Measurements from ENCODE around the gene CASK. TPM values are rescaled to one million over a fixed set of nuclear protein-coding genes. Genes with fewer than 3 reads are reported as not detected.

Gene CASK
- total RNA-seq, 1 experiment from 2014 or later: 33.5 TPM

GRCh38 chrX:41758401-41758800 lies 165.0 kb downstream of the CASK start:
- Histone ChIP-seq H3K4me3 (ENCODE audit: low read depth, low read length, poor library complexity, severe bottlenecking) (no peak overlapping the region), H3K27ac (ENCODE audit: low read depth, low read length, poor library complexity, severe bottlenecking) (no peak overlapping the region), H3K36me3 (ENCODE audit: insufficient read depth, low read length, poor library complexity, severe bottlenecking) (no peaks in the 10 kb centered on the region), H3K9me3 (ENCODE audit: low read depth, low read length, poor library complexity, severe bottlenecking) (no peaks in the 10 kb centered on the region), H3K27me3 (replicated peaks; ENCODE audit: insufficient read depth, low read depth, low read length, poor library complexity) (no peaks in the 10 kb centered on the region), H3K4me1 (ENCODE audit: insufficient read depth, low read length, poor library complexity, severe bottlenecking) (no peaks in the 10 kb centered on the region)
- POLR2A ChIA-PET (ENCODE audit: low non-redundant PET): no interaction called here
- TF ChIP-seq CTCF (conservative IDR thresholded peaks at IDR 0.05; ENCODE audit: low read depth, low read length): no peak
- TF ChIP-seq EZH2 (IDR thresholded peaks at IDR 0.05; ENCODE audit: borderline replicate concordance, low read depth, low read length, poor library complexity, severe bottlenecking): no peak
- BruUV-seq (replicated peaks): no TSS peak
- CTCF ChIA-PET: interaction anchor here (0.6 kb wide), 1 partner anchor 326 kb away, joined by 4 read pairs; no protein-coding TSS in a partner anchor
- DNase-seq (ENCODE audit: low spot score): no peak
- intact Hi-C loops (cut with micrococcal nuclease; ENCODE audit: unreplicated experiment): no loop called here

GRCh38 chrX:41750716-41751115 lies 172.6 kb downstream of the CASK start:
- CTCF ChIA-PET: no interaction called here
- POLR2A ChIA-PET (ENCODE audit: low non-redundant PET): no interaction called here
- H3K9me3 ChIP-seq (ENCODE audit: low read depth, low read length, poor library complexity, severe bottlenecking): no peaks in the 10 kb centered on the region
- no TSS peak for BruUV-seq (replicated peaks)
- TF ChIP-seq EZH2 (IDR thresholded peaks at IDR 0.05; ENCODE audit: borderline replicate concordance, low read depth, low read length, poor library complexity, severe bottlenecking): no peak
- TF ChIP-seq CTCF (conservative IDR thresholded peaks at IDR 0.05; ENCODE audit: low read depth, low read length): no peak
- no peak for DNase-seq (ENCODE audit: low spot score)
- H3K4me1 ChIP-seq (ENCODE audit: insufficient read depth, low read length, poor library complexity, severe bottlenecking): no peaks in the 10 kb centered on the region
- no peaks in the 10 kb centered on the region for H3K36me3 ChIP-seq (ENCODE audit: insufficient read depth, low read length, poor library complexity, severe bottlenecking)
- no peak overlapping the region for H3K27ac ChIP-seq (ENCODE audit: low read depth, low read length, poor library complexity, severe bottlenecking)
- H3K27me3 ChIP-seq (replicated peaks; ENCODE audit: insufficient read depth, low read depth, low read length, poor library complexity): no peaks in the 10 kb centered on the region
- H3K4me3 ChIP-seq (ENCODE audit: low read depth, low read length, poor library complexity, severe bottlenecking): no peak overlapping the region
- intact Hi-C loops (cut with micrococcal nuclease; ENCODE audit: unreplicated experiment): no loop called here

DNA sequence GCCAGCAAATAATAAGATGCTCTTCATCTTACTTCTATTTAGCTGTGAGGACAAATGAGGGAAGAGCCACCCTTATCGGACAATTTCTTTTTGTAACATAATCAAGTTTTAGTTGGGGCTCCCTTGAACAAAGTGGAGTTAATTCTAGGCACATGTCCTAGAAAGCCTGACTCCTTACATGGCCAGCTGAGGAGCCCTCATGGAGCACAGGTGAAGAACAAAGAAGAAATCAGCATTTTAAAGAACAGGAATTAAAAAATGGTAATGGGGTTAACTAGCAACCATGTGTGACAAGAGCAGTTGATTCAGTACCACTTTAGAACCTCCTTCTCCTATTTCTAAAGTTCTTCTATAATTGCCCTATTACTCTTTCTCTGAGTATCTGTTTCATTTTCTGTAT lies 183.5 kb downstream of the CASK start:
- DNase-seq (ENCODE audit: low spot score): no peak
- H3K4me1 ChIP-seq (ENCODE audit: insufficient read depth, low read length, poor library complexity, severe bottlenecking): no peaks in the 10 kb centered on the region
- BruUV-seq (replicated peaks): no TSS peak
- H3K9me3 ChIP-seq (ENCODE audit: low read depth, low read length, poor library complexity, severe bottlenecking): no peaks in the 10 kb centered on the region
- H3K36me3 ChIP-seq (ENCODE audit: insufficient read depth, low read length, poor library complexity, severe bottlenecking): no peaks in the 10 kb centered on the region
- no peak for TF ChIP-seq EZH2 (IDR thresholded peaks at IDR 0.05; ENCODE audit: borderline replicate concordance, low read depth, low read length, poor library complexity, severe bottlenecking)
- no peak for TF ChIP-seq CTCF (conservative IDR thresholded peaks at IDR 0.05; ENCODE audit: low read depth, low read length)
- no peak overlapping the region for H3K27ac ChIP-seq (ENCODE audit: low read depth, low read length, poor library complexity, severe bottlenecking)
- intact Hi-C loops (cut with micrococcal nuclease; ENCODE audit: unreplicated experiment): loop anchor here (10.0 kb wide), 1 partner anchor 185 kb away; no protein-coding TSS in a partner anchor
- no peak overlapping the region for H3K4me3 ChIP-seq (ENCODE audit: low read depth, low read length, poor library complexity, severe bottlenecking)
- POLR2A ChIA-PET (ENCODE audit: low non-redundant PET): no interaction called here
- H3K27me3 ChIP-seq (replicated peaks; ENCODE audit: insufficient read depth, low read depth, low read length, poor library complexity): peaks cover 9% of the 10 kb centered on the region
- CTCF ChIA-PET: no interaction called here

All from A673 (cell line).